Esophagus squamous epithelium (tissue), 5 donors: ENCODE data around the gene ITPKB. TPM values are rescaled to one million over a fixed set of nuclear protein-coding genes. Genes with fewer than 3 reads are reported as not detected.
"Not testable (repeated sequence)": the region's sequence is repeated elsewhere in the genome, so short reads cannot be mapped to it uniquely, and the experiment has no call there.

Experiments
- DNase-seq: peaks from one replicate; lab custom pipeline; 2025; lab: John Stamatoyannopoulos, UW
- H3K27ac ChIP-seq, 4 donors: fragments of 200-600 bp; sonication (generic); one replicate each; pipeline ENCODE4 v1.5.1; 2016 to 2019; ENCODE audit warnings: mild to moderate bottlenecking in 1 of 4
- H3K27me3 ChIP-seq, 4 donors: fragments of 200-600 bp; sonication (generic); 1 replicate in 3 of 4; 2 replicates in 1 of 4; pipeline versions ENCODE4 v1.5.1 to v1.6.0; 2017 to 2021; ENCODE audit warnings: antibody characterized with exemption in 1 of 4
- H3K36me3 ChIP-seq, 3 donors: fragments of 200-600 bp; sonication (generic); one replicate each; pipeline ENCODE4 v1.5.1; 2016 to 2019
- H3K4me1 ChIP-seq, 3 donors: fragments of 200-600 bp; sonication (generic); one replicate each; pipeline ENCODE4 v1.5.1; 2017 to 2019
- H3K4me3 ChIP-seq, 4 donors: fragments of 200-600 bp; sonication (generic); 1 replicate in 3 of 4; 2 replicates in 1 of 4; pipeline ENCODE4 v1.5.1; 2016 to 2019; ENCODE audit warnings: mild to moderate bottlenecking in 2 of 4, moderate library complexity in 1 of 4
- H3K9me3 ChIP-seq, 3 donors: fragments of 200-600 bp; sonication (generic); one replicate each; pipeline ENCODE4 v1.5.1; 2016 to 2019
- POLR2A ChIP-seq, 4 donors: fragments of 450-650 bp; IDR thresholded peaks; one replicate each; pipeline ENCODE4 v1.6.1; 2017; ENCODE audit warnings: antibody characterized with exemption in 4 of 4, mild to moderate bottlenecking in 4 of 4, moderate library complexity in 3 of 4
- WGBS, 2 donors: methylation state at CpG; one replicate each; pipeline ENCODE4 v1.1.5; 2018; 5-methylcytosine and 5-hydroxymethylcytosine counted together
- intact Hi-C: fragments of 100-400 bp; cut with DNase I; formaldehyde crosslinking; loops from one replicate; pipeline ENCODE4 v1.15.0; 2022
- total RNA-seq, 4 donors: library from RNA; depleted of rRNA; stranded (reverse); fragments of >200 nt; gene quantifications; one replicate each; pipeline ENCODE4 v1.1.0, GENCODE V29; 2016
- TF ChIP-seq, protein P1 (sequence below), 6 experiments: fragments of 450-650 bp in 4 of 6; fragments of 200-600 bp in 2 of 6; sonication (generic) in 2 of 6; IDR thresholded peaks; one replicate each; pipeline ENCODE4 v1.5.1; 2016 to 2019; ENCODE audit warnings: antibody characterized with exemption in 6 of 6, mild to moderate bottlenecking in 4 of 6, moderate library complexity in 4 of 6
- donor health status: DM: yes; HTN: yes; CAD: no.

Gene ITPKB
- total RNA-seq, 4 donors from 2014 or later: 10.7 to 22.3 (median 15.9) TPM

DNA sequence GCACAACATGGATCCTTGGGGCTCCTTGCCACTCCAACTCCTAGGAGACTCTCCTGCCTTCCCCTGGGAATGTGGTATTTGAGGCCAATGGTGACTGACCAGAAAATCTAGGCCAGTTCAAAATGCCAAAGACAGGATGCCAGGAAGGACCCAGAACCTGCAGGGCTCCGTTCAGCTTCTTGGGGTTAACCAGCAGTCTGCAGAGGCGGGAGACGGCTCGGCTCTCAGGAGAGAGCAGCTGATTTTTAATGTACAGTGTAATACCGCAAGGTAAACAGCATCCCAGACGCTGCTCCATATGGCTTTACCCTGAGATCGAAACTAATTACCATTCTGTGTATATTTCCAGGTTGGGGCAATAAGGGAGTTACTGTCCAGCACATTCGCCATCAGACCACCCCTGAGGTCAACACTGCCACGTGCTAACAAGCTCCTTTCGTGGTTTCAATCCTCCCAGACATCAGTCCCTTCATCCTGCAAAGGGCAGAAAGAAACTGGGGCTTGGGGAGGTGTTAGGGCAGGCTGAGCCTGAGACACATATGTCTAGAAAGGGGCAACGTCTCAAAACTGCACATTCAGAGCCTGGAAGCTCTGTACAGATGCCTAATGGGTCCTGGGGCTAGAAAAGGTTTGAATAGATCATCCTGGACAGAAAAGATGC lies 16.7 kb downstream of the ITPKB start:
- Histone ChIP-seq H3K4me3 (no peak overlapping the region), H3K27me3 (no peaks in the 10 kb centered on the region), H3K9me3 (no peaks in the 10 kb centered on the region), H3K4me1 (peaks cover 22 to 91% (median 39%) of the 10 kb centered on the region in 3 donors), H3K27ac (peak overlapping the region in 3 of 4 donors; percentile 81 to 96 (median 91)), H3K36me3 (peaks cover 0 to 23% (median 5%) of the 10 kb centered on the region in 3 donors)
- no peak for DNase-seq
- no peak for TF ChIP-seq POLR2A (IDR thresholded peaks at IDR 0.05)
- TF ChIP-seq, protein P1, sequence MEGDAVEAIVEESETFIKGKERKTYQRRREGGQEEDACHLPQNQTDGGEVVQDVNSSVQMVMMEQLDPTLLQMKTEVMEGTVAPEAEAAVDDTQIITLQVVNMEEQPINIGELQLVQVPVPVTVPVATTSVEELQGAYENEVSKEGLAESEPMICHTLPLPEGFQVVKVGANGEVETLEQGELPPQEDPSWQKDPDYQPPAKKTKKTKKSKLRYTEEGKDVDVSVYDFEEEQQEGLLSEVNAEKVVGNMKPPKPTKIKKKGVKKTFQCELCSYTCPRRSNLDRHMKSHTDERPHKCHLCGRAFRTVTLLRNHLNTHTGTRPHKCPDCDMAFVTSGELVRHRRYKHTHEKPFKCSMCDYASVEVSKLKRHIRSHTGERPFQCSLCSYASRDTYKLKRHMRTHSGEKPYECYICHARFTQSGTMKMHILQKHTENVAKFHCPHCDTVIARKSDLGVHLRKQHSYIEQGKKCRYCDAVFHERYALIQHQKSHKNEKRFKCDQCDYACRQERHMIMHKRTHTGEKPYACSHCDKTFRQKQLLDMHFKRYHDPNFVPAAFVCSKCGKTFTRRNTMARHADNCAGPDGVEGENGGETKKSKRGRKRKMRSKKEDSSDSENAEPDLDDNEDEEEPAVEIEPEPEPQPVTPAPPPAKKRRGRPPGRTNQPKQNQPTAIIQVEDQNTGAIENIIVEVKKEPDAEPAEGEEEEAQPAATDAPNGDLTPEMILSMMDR (IDR thresholded peaks at IDR 0.05): no peak
- WGBS, 2 donors: 66 to 90% methylated on average over 3 to 8 of the region's 11 CpGs
- intact Hi-C loops: no loop called here

DNA sequence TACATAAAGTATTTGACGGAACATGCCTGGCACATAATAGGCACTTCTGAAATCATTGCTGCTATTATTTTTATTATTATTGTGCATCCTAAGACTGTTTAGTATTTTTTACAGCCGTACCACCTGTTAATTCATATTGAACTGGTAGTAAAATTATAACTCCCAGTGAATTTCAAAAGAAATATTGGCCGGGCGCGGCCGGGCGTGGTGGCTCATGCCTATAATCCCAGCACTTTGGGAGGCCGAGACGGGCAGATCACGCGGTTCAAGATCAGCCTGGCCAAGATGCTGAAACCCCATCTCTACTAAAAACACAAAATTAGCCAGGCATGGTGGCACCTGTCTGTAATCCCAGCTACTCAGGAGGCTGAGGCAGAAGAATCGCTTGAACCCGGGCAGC lies 18.5 kb downstream of the ITPKB start:
- intact Hi-C loops, H3K4me3 ChIP-seq, H3K27me3 ChIP-seq, H3K9me3 ChIP-seq, DNase-seq: not testable (repeated sequence)
- H3K36me3 ChIP-seq: peaks cover 0 to 16% (median 5%) of the 10 kb centered on the region in 3 donors
- WGBS, 2 donors: 92 to 94% methylated on average over 12 to 13 of the region's 13 CpGs
- peaks cover 22 to 87% (median 41%) of the 10 kb centered on the region in 3 donors for H3K4me1 ChIP-seq
- H3K27ac ChIP-seq: peak overlapping the region in 2 of 4 donors; percentile 10 to 23

DNA sequence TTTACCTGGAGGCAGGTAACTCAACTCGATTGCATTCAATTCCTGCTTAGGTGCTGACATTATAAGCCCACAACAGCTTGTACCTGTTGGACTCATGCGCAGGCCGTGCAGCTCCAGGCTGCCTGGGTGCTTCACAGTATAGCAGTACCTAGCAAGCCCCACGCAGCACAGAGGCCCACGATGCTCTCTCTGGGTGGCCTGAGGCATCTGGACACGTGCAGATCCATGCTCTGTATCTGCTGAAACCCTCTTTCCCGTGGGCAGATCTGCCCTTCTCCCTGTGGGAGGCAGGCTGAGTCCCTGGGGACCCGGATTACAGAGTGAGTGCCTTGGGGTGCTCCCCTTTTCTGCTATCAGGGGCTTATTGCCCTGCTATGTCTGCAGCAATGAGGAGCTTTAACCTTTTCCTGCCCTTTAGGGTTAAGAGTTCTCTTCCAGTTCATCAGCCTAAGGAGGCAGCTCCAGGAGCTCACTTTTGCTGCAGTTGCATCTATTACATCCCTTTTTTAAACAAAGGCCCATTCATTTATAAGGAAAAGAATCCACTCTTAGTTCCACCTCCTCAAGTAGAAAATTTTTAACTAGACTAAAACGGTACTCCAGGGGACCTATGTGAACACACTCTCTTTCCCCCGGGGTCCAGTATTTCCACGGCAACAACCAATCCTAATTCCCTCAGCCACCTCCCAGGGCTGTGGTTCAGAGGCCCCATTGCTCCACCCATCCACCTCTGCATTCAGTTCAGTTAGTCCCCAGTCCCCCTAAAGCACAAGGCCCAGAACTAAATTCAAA lies 19.3 kb downstream of the ITPKB start:
- intact Hi-C loops: no loop called here
- no peaks in the 10 kb centered on the region for H3K9me3 ChIP-seq
- 59 to 67% methylated on average over 7 to 10 of the region's 11 CpGs for WGBS, 2 donors
- peaks cover 0 to 11% (median 5%) of the 10 kb centered on the region in 3 donors for H3K36me3 ChIP-seq
- DNase-seq: no peak
- no peak overlapping the region for H3K4me3 ChIP-seq
- TF ChIP-seq, protein P1 (IDR thresholded peaks at IDR 0.05): no peak
- no peak for TF ChIP-seq POLR2A (IDR thresholded peaks at IDR 0.05)
- H3K4me1 ChIP-seq: peaks cover 14 to 79% (median 33%) of the 10 kb centered on the region in 3 donors
- H3K27ac ChIP-seq: peak overlapping the region in 2 of 4 donors; percentile 10 to 23
- no peaks in the 10 kb centered on the region for H3K27me3 ChIP-seq

DNA sequence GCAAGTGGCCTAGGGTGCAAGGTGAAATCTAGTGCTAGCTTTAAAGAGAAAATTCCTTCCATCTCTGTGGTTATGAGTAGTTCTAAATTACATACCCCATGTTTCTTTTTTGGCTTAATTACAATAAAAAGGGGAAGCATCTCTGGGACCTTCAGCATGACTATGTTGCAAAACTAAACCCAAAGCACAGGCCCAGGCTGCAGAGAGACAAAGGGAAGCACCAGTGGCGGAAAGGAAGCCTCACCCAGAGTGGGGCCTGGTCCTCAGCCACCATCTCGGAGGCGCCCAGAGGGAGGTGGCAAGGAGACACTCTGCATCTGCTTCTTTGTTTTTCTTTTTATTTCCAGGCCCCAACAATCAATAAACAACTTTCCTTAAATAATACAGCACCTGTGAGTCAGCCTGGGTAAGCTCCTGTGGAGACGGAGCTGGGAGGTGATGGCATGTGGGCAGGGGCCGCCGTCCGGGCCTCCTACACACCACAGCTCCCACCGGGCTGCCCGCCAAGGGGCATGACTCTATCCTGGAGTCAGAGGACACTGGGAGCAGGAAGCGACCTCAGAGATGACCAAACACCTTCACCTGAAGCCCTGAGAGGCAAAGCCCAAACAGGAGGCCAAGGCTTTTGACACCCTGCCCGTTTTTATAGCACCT lies 21.7 kb downstream of the ITPKB start:
- no peak for TF ChIP-seq POLR2A (IDR thresholded peaks at IDR 0.05)
- TF ChIP-seq, protein P1 (IDR thresholded peaks at IDR 0.05): no peak
- intact Hi-C loops: no loop called here
- Histone ChIP-seq H3K27ac (peak overlapping the region in 2 of 4 donors; percentile 12 to 34), H3K9me3 (no peaks in the 10 kb centered on the region), H3K4me1 (peaks cover 3 to 72% (median 14%) of the 10 kb centered on the region in 3 donors), H3K4me3 (no peak overlapping the region), H3K27me3 (no peaks in the 10 kb centered on the region), H3K36me3 (peaks cover 0 to 16% (median 0%) of the 10 kb centered on the region in 3 donors)
- DNase-seq: no peak
- 72 to 85% methylated on average over 10 to 11 of the region's 11 CpGs for WGBS, 2 donors

DNA sequence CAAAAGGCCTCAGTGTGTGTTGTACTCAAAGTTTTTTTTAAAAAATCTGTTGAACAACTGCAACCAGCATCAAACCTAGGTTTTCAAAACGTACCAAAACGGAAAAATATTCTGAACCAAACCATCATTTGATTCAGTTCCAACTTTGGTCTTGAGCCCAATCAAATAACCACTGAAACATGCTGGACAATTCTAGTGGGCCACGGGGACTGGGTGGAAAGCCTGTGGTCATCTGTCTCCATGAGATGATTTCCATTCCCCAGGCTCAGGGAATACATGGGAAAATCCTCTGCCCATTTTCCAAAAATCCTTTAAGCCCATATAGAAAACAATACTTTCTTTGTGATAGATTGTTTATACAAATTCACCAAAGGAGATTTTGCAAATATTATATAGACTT lies 22.5 kb downstream of the ITPKB start:
- TF ChIP-seq, protein P1 (IDR thresholded peaks at IDR 0.05): no peak
- no peak for TF ChIP-seq POLR2A (IDR thresholded peaks at IDR 0.05)
- no peak overlapping the region for H3K4me3 ChIP-seq
- no peaks in the 10 kb centered on the region for H3K9me3 ChIP-seq
- intact Hi-C loops: no loop called here
- H3K27ac ChIP-seq: peak overlapping the region in 2 of 4 donors; percentile 12 to 34
- no peak for DNase-seq
- H3K27me3 ChIP-seq: no peaks in the 10 kb centered on the region
- peaks cover 0 to 12% (median 0%) of the 10 kb centered on the region in 3 donors for H3K36me3 ChIP-seq
- H3K4me1 ChIP-seq: peaks cover 3 to 72% (median 22%) of the 10 kb centered on the region in 3 donors
- WGBS, 2 donors: 60 to 78% methylated on average over 3 of the region's 3 CpGs
